Colonic mucosa (tissue), 4 donors: ENCODE measurements around the gene PKNOX2. TPM values are rescaled to one million over a fixed set of nuclear protein-coding genes. Genes with fewer than 3 reads are reported as not detected.

ENCODE experiments used
- DNase-seq: peaks from one replicate; pipeline ENCODE4 v3.0.0-alpha.2; 2020
- H3K27ac ChIP-seq: fragments of 200-600 bp; one replicate; pipeline ENCODE4 v1.8.0; 2021
- H3K27me3 ChIP-seq: fragments of 200-600 bp; one replicate; pipeline ENCODE4 v1.8.0; 2021
- H3K36me3 ChIP-seq: fragments of 200-600 bp; one replicate; pipeline ENCODE4 v1.8.0; 2021
- H3K4me1 ChIP-seq: fragments of 200-600 bp; one replicate; pipeline ENCODE4 v1.8.0; 2021; ENCODE audit warnings: mild to moderate bottlenecking
- H3K4me3 ChIP-seq: fragments of 200-600 bp; one replicate; pipeline ENCODE4 v1.8.0; 2021
- H3K9ac ChIP-seq, 2 donors: one replicate each; pipeline ENCODE4 v1.7.0; 2013; ENCODE audit warnings: control low read depth in 2 of 2, low read depth in 2 of 2, low read length in 2 of 2
- H3K9me3 ChIP-seq: fragments of 200-600 bp; one replicate; pipeline ENCODE4 v1.8.0; 2021
- CTCF ChIP-seq: fragments of 200-600 bp; IDR thresholded peaks from one replicate; pipeline ENCODE4 v1.8.0; 2022; ENCODE audit warnings: antibody characterized with exemption, mild to moderate bottlenecking
- intact Hi-C: fragments of 100-400 bp; cut with DNase I; formaldehyde crosslinking; loops from one replicate; pipeline ENCODE4 v1.14.1; 2022
- total RNA-seq, 2 donors: library from RNA; stranded (reverse); fragmentation: NEBNext Ultra II Directional in 1 of 2; extraction: Animal tissue kit (Norgen Biotek cat#: 25700) in 1 of 2; gene quantifications; one replicate each; pipeline ENCODE4 v1.2.1, GENCODE V29; 2021
- donor health status: healthy.
- donor health status: DM: no; HTN: no; CAD: no.
- donor health status: DM: no; HTN: no; CAD: no.

The PKNOX2 gene
- total RNA-seq, 2 donors from 2014 or later, result 0.52 to 1.3 TPM

GRCh38 chr11:125379981-125380380 is 215.4 kb downstream of the PKNOX2 start:
- Histone ChIP-seq H3K4me1 (no peaks in the 10 kb centered on the region), H3K9me3 (no peaks in the 10 kb centered on the region), H3K4me3 (no peak overlapping the region), H3K9ac (no peak overlapping the region), H3K36me3 (no peaks in the 10 kb centered on the region), H3K27me3 (no peaks in the 10 kb centered on the region), H3K27ac (no peak overlapping the region)
- no peak for TF ChIP-seq CTCF
- DNase-seq, result no peak
- intact Hi-C loops, result no loop called here

DNA sequence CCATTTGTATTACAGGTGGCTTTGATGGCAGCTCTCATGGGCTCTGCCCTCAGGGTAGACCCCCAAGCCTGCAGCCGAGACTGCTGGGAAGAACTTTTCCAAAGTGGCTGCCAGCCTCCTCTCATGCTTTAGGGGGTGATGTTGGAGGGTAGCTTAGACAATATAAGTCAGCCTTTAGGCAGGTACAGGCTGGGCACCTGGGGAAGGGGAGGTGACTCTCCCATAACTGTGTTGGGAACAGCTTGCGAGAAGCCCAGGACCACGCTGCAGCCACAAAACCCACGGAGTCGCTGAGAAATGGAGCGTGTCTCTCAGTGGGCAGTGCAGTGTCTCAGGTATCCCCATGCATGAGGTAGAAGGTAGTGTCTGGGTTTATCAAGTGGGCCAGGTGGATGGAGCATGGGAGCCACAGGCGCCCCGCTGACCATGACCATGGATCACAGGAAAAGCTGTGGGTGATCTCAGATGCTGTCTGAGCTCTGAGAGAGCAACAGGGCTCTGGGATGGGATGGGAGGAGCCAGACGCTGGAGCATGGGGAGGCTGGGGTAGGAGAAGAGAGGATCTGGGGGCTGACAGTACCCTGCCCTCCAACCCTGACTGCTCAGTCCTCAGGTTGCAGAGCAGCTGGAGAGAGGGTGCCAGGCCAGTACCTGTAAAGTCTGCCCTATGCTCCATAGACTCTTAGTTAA is 216.3 kb downstream of the PKNOX2 start:
- H3K27ac ChIP-seq, result no peak overlapping the region
- H3K9me3 ChIP-seq, result no peaks in the 10 kb centered on the region
- TF ChIP-seq CTCF, result no peak
- H3K9ac ChIP-seq, result no peak overlapping the region
- H3K27me3 ChIP-seq, result no peaks in the 10 kb centered on the region
- no peak overlapping the region for H3K4me3 ChIP-seq
- H3K36me3 ChIP-seq, result no peaks in the 10 kb centered on the region
- DNase-seq, result no peak
- intact Hi-C loops, result no loop called here
- H3K4me1 ChIP-seq, result no peaks in the 10 kb centered on the region

DNA sequence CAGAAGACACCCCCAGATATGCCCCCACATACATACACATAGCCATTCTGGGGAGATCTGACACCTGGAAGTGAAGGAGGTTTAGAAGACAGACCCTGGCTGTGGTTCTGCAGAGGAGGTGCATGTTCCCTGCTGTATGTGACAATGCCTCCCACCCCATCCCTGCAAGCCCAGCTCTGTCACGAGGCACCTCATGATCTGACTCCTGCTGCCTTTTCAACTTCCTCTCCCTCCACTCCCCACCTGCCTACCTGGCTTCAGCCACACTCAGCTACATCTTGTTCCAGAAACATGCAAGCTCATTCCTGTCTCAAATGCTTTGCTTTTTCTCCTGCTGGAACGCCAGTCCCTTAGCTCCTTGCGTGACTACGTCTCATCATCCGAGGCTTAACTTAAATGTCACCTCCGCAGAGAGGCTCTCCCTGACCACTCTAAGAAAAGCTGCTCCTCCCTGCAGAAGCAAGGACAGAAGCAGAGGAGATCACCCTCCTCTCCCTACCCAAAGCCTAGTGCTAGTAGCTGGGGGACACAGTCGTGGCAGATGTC is 217.0 kb downstream of the PKNOX2 start:
- intact Hi-C loops, result no loop called here
- Histone ChIP-seq H3K27ac (no peak overlapping the region), H3K36me3 (no peaks in the 10 kb centered on the region), H3K27me3 (no peaks in the 10 kb centered on the region), H3K9me3 (no peaks in the 10 kb centered on the region), H3K9ac (no peak overlapping the region), H3K4me3 (no peak overlapping the region), H3K4me1 (no peaks in the 10 kb centered on the region)
- no peak for DNase-seq
- TF ChIP-seq CTCF, result no peak

GRCh38 chr11:125382314-125382791 is 217.8 kb downstream of the PKNOX2 start:
- no peak for DNase-seq
- intact Hi-C loops, result no loop called here
- H3K27ac ChIP-seq, result no peak overlapping the region
- H3K36me3 ChIP-seq, result no peaks in the 10 kb centered on the region
- no peak overlapping the region for H3K4me3 ChIP-seq
- H3K9me3 ChIP-seq, result no peaks in the 10 kb centered on the region
- no peaks in the 10 kb centered on the region for H3K4me1 ChIP-seq
- H3K9ac ChIP-seq, result no peak overlapping the region
- no peaks in the 10 kb centered on the region for H3K27me3 ChIP-seq
- TF ChIP-seq CTCF, result no peak

- H3K36me3 ChIP-seq, result no peaks in the 10 kb centered on the region
- H3K4me1 ChIP-seq, result no peaks in the 10 kb centered on the region
- DNase-seq, result no peak
- no peak overlapping the region for H3K4me3 ChIP-seq
- intact Hi-C loops, result no loop called here
- no peak overlapping the region for H3K27ac ChIP-seq
- TF ChIP-seq CTCF, result no peak
- H3K9me3 ChIP-seq, result no peaks in the 10 kb centered on the region
- H3K9ac ChIP-seq, result no peak overlapping the region
- no peaks in the 10 kb centered on the region for H3K27me3 ChIP-seq
Measured at GRCh38 chr11:125382822-125383221, 218.3 kb downstream of the PKNOX2 start.
